Esophagus squamous epithelium (tissue), 5 donors: Measurements from ENCODE around the gene RILPL1. TPM values are rescaled to one million over a fixed set of nuclear protein-coding genes. Genes with fewer than 3 reads are reported as not detected.

Experiments used
- DNase-seq: peaks from one replicate; lab custom pipeline; 2025; lab: John Stamatoyannopoulos, UW
- H3K27ac ChIP-seq, 4 donors: fragments of 200-600 bp; sonication (generic); one replicate each; pipeline ENCODE4 v1.5.1; 2016 to 2019; ENCODE audit warnings: mild to moderate bottlenecking in 1 of 4
- H3K27me3 ChIP-seq, 4 donors: fragments of 200-600 bp; sonication (generic); 1 replicate in 3 of 4; 2 replicates in 1 of 4; pipeline versions ENCODE4 v1.5.1 to v1.6.0; 2017 to 2021; ENCODE audit warnings: antibody characterized with exemption in 1 of 4
- H3K36me3 ChIP-seq, 3 donors: fragments of 200-600 bp; sonication (generic); one replicate each; pipeline ENCODE4 v1.5.1; 2016 to 2019
- H3K4me1 ChIP-seq, 3 donors: fragments of 200-600 bp; sonication (generic); one replicate each; pipeline ENCODE4 v1.5.1; 2017 to 2019
- H3K4me3 ChIP-seq, 4 donors: fragments of 200-600 bp; sonication (generic); 1 replicate in 3 of 4; 2 replicates in 1 of 4; pipeline ENCODE4 v1.5.1; 2016 to 2019; ENCODE audit warnings: mild to moderate bottlenecking in 2 of 4, moderate library complexity in 1 of 4
- H3K9me3 ChIP-seq, 3 donors: fragments of 200-600 bp; sonication (generic); one replicate each; pipeline ENCODE4 v1.5.1; 2016 to 2019
- POLR2A ChIP-seq, 4 donors: fragments of 450-650 bp; IDR thresholded peaks; one replicate each; pipeline ENCODE4 v1.6.1; 2017; ENCODE audit warnings: antibody characterized with exemption in 4 of 4, mild to moderate bottlenecking in 4 of 4, moderate library complexity in 3 of 4
- WGBS, 2 donors: methylation state at CpG; one replicate each; pipeline ENCODE4 v1.1.5; 2018; 5-methylcytosine and 5-hydroxymethylcytosine counted together
- intact Hi-C: fragments of 100-400 bp; cut with DNase I; formaldehyde crosslinking; loops from one replicate; pipeline ENCODE4 v1.15.0; 2022
- total RNA-seq, 4 donors: library from RNA; depleted of rRNA; stranded (reverse); fragments of >200 nt; gene quantifications; one replicate each; pipeline ENCODE4 v1.1.0, GENCODE V29; 2016
- TF ChIP-seq, protein P1 (sequence below), 6 experiments: fragments of 450-650 bp in 4 of 6; fragments of 200-600 bp in 2 of 6; sonication (generic) in 2 of 6; IDR thresholded peaks; one replicate each; pipeline ENCODE4 v1.5.1; 2016 to 2019; ENCODE audit warnings: antibody characterized with exemption in 6 of 6, mild to moderate bottlenecking in 4 of 6, moderate library complexity in 4 of 6
- donor health status: DM: yes; HTN: yes; CAD: no.

RILPL1 gene
- total RNA-seq, 4 donors from 2014 or later = 4.6 to 14.5 (median 7.0) TPM

DNA sequence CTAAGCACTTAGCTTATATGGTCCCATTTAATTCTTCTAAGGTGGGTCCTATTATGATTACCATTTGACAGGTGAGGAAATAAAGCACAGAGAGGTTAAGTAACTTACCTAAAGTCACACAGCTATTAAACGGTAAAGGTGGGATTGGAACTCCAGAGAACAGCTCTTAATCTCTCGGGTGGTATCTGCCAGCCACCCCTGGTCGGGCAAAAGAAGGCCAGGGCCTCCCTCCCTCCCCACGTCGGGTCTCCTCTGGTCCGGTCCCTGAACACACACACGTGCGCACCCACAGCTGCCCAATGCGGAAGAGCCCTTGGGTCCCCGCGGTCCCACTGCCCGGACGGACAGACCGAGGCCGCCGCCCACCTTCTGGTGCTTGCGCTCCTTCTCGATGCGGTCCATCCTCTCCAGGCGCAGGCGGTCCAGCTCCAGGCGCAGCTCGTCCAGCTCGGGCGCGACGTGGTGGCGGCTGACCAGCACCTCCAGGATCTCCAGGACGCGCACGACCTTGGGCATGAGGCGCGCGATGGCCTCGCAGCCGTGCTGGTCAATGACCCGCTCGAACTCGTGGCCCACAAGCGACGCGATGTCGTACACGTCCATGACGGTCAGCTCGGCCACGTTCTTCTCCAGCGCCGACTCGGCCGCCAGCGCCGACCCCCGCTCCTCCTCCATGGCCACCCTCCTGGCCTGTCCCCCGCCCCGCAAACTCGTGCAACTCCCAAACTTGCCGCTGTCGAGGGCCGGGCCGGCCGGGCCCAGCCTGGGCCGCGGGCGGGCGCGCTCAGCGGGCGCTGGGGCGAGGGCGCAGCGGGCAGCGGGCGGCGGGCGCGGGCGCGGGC is 490 bp downstream of the RILPL1 start:
- Histone ChIP-seq H3K9me3 (no peaks in the 10 kb centered on the region), H3K27ac (peak overlapping the region; percentile 75 to 95 (median 84)), H3K4me3 (peak overlapping the region; percentile 56 to 88 (median 68)), H3K36me3 (no peaks in the 10 kb centered on the region), H3K27me3 (no peaks in the 10 kb centered on the region), H3K4me1 (peaks cover 16 to 39% (median 23%) of the 10 kb centered on the region in 3 donors)
- intact Hi-C loops = no loop called here
- WGBS, 2 donors = 6 to 17% methylated on average over 2 to 14 of the region's 79 CpGs
- TF ChIP-seq POLR2A (IDR thresholded peaks at IDR 0.05) = no peak
- TF ChIP-seq, protein P1, sequence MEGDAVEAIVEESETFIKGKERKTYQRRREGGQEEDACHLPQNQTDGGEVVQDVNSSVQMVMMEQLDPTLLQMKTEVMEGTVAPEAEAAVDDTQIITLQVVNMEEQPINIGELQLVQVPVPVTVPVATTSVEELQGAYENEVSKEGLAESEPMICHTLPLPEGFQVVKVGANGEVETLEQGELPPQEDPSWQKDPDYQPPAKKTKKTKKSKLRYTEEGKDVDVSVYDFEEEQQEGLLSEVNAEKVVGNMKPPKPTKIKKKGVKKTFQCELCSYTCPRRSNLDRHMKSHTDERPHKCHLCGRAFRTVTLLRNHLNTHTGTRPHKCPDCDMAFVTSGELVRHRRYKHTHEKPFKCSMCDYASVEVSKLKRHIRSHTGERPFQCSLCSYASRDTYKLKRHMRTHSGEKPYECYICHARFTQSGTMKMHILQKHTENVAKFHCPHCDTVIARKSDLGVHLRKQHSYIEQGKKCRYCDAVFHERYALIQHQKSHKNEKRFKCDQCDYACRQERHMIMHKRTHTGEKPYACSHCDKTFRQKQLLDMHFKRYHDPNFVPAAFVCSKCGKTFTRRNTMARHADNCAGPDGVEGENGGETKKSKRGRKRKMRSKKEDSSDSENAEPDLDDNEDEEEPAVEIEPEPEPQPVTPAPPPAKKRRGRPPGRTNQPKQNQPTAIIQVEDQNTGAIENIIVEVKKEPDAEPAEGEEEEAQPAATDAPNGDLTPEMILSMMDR (IDR thresholded peaks at IDR 0.05) = no peak
- DNase-seq = no peak

DNA sequence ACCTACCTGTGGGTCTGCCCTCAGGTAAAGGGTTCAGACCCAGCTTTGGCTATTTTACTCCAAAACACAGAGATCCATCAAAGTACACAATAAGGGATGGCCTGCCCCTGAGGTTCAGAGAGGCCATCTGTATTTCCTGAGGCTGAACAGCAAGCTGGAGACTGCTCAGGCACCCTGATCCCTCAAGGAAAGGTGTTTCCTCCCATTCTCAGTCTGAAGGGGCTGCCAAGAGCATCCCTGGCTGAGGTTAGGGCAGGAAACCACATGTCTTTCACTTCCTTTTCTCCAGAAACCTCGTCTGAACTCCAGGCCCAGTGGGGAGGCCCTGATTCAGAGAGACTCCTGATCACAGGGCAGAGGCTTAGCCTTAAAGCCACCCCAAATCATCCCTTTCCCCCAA is 1.5 kb downstream of the RILPL1 start:
- no peak for DNase-seq
- 0% methylated on average over 1 of the region's 1 CpG; no CpG with 5 or more reads in 1 of the 2 donors for WGBS, 2 donors
- intact Hi-C loops = no loop called here

DNA sequence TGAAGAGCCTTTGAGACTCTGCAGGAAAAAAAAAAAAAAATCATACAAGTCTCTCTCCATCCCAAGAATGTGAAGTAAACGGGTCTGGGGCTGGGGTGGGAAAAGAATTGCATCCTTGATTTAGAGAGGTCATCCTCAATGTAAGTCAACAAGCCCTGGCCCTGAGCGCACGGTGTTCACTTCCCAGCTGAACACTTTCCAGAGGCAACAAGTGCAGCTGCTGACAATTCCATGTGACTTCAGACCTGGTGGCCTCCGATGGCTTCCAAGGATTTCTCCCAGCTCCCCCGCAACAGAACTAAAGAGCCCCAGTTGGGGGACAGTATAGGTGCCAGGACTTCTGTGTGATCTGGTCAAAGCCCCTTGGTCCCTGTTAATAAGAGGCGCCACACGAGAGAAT is 2.4 kb downstream of the RILPL1 start:
- intact Hi-C loops = no loop called here
- Histone ChIP-seq H3K27me3 (no peaks in the 10 kb centered on the region), H3K4me3 (no peak overlapping the region), H3K27ac (peak overlapping the region in 1 of 4 donors; percentile 7), H3K36me3 (peaks cover 0 to 7% (median 0%) of the 10 kb centered on the region in 3 donors), H3K4me1 (peaks cover 16 to 51% (median 23%) of the 10 kb centered on the region in 3 donors), H3K9me3 (no peaks in the 10 kb centered on the region)
- WGBS, 2 donors = 60 to 82% methylated on average over 4 to 6 of the region's 7 CpGs
- no peak for DNase-seq
- no peak for TF ChIP-seq POLR2A (IDR thresholded peaks at IDR 0.05)
- TF ChIP-seq, protein P1 (IDR thresholded peaks at IDR 0.05) = no peak

More for the DNA sequence above, 1.5 kb downstream of the RILPL1 start:
- TF ChIP-seq, protein P1 (IDR thresholded peaks at IDR 0.05) = no peak
- no peak for TF ChIP-seq POLR2A (IDR thresholded peaks at IDR 0.05)
- H3K27ac ChIP-seq = peak overlapping the region in 3 of 4 donors; percentile 76 to 95 (median 93)
- peaks cover 0 to 7% (median 0%) of the 10 kb centered on the region in 3 donors for H3K36me3 ChIP-seq
- peak overlapping the region in 3 of 4 donors; percentile 60 to 88 (median 77) for H3K4me3 ChIP-seq
- no peaks in the 10 kb centered on the region for H3K9me3 ChIP-seq
- H3K27me3 ChIP-seq = no peaks in the 10 kb centered on the region
- peaks cover 16 to 42% (median 23%) of the 10 kb centered on the region in 3 donors for H3K4me1 ChIP-seq

DNA sequence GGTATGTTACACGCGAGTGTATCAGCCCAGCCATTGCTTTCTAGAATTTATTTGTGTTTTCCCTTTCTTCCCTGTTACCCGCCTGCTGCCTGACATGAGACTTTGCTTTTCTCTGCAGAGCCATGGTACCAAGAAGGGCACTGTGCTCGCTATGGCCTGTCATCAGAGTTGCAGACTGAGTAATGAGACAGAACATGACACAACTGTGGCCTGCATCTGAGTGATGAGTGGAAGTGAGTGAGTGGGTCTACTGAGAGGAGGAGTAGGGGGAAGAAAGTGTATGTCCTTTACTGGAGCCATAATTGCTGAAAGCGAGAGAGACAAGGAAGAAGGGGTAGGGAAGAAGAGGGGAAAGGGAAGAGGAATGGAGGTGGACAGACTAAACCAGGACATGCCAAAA is 2.9 kb downstream of the RILPL1 start:
- H3K36me3 ChIP-seq = peaks cover 0 to 7% (median 0%) of the 10 kb centered on the region in 3 donors
- TF ChIP-seq POLR2A (IDR thresholded peaks at IDR 0.05) = no peak
- TF ChIP-seq, protein P1 (IDR thresholded peaks at IDR 0.05) = no peak
- intact Hi-C loops = no loop called here
- DNase-seq = no peak
- no peak overlapping the region for H3K4me3 ChIP-seq
- no peaks in the 10 kb centered on the region for H3K9me3 ChIP-seq
- peaks cover 16 to 51% (median 23%) of the 10 kb centered on the region in 3 donors for H3K4me1 ChIP-seq
- 81 to 91% methylated on average over 5 of the region's 5 CpGs for WGBS, 2 donors
- no peaks in the 10 kb centered on the region for H3K27me3 ChIP-seq
- peak overlapping the region in 1 of 4 donors; percentile 7 for H3K27ac ChIP-seq

DNA sequence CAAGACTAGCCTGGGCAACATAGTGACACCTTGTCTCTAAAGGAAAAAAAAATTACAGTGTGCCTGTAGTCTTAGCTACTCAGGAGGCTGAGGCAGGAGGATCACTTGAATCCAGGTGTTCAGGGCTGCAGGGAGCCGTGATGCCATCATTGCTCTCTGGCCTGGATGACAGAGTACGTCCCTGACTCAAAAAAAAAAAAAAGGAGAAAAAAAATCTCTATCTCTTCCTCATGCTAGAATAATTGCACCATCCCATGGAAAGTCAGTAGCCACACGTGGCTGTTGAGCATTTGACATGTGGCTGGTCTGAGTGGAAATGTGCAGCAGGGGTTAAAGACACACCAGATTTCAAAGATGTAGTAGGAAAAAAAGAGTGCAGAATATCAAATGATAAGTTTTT is 3.8 kb downstream of the RILPL1 start:
- H3K27me3 ChIP-seq = no peaks in the 10 kb centered on the region
- H3K4me3 ChIP-seq = no peak overlapping the region
- intact Hi-C loops = no loop called here
- no peaks in the 10 kb centered on the region for H3K9me3 ChIP-seq
- DNase-seq = no peak
- H3K36me3 ChIP-seq = peaks cover 0 to 9% (median 0%) of the 10 kb centered on the region in 3 donors
- TF ChIP-seq POLR2A (IDR thresholded peaks at IDR 0.05) = no peak
- TF ChIP-seq, protein P1 (IDR thresholded peaks at IDR 0.05) = no peak
- peaks cover 16 to 50% (median 23%) of the 10 kb centered on the region in 3 donors for H3K4me1 ChIP-seq
- WGBS, 2 donors = 64% methylated on average over 3 of the region's 3 CpGs
- H3K27ac ChIP-seq = no peak overlapping the region
